Left lung (tissue), 10 donors: ENCODE measurements around the gene DPP7. TPM values are rescaled to one million over a fixed set of nuclear protein-coding genes. Genes with fewer than 3 reads are reported as not detected.
"Not testable (repeated sequence)": the region's sequence is repeated elsewhere in the genome, so short reads cannot be mapped to it uniquely, and the experiment has no call there.

Source experiments
- ATAC-seq: fragments of 200-7000 bp; cut with Tn5 transposase; one replicate; pipeline ENCODE4 v1.9.1; 2020; ENCODE audit warnings: moderate library complexity
- DNase-seq, 4 donors: peaks; one replicate each; pipeline ENCODE4 v3.0.0-alpha.2; 2013 to 2020
- H3K27ac ChIP-seq, 2 donors: fragments of 200-600 bp; sonication (generic) in 1 of 2; one replicate each; pipeline versions ENCODE4 v1.5.0 to v1.8.0; 2020 to 2021
- H3K27me3 ChIP-seq, 2 donors: fragments of 200-600 bp; sonication (generic) in 1 of 2; one replicate each; pipeline versions ENCODE4 v1.5.0 to v1.8.0; 2020 to 2021
- H3K36me3 ChIP-seq, 2 donors: fragments of 200-600 bp; sonication (generic) in 1 of 2; one replicate each; pipeline versions ENCODE4 v1.5.0 to v1.8.0; 2020 to 2021
- H3K4me1 ChIP-seq, 2 donors: fragments of 200-600 bp; one replicate each; pipeline ENCODE4 v1.8.0; 2021
- H3K4me3 ChIP-seq, 2 donors: fragments of 200-600 bp; sonication (generic) in 1 of 2; one replicate each; pipeline versions ENCODE4 v1.5.0 to v1.8.0; 2020 to 2021; ENCODE audit warnings: mild to moderate bottlenecking in 1 of 2
- H3K9me3 ChIP-seq, 2 donors: fragments of 200-600 bp; sonication (generic) in 1 of 2; one replicate each; pipeline versions ENCODE4 v1.5.0 to v1.8.0; 2020 to 2021
- CTCF ChIP-seq, 2 donors: fragments of 200-600 bp; sonication (generic) in 1 of 2; IDR thresholded peaks; one replicate each; pipeline versions ENCODE4 v1.5.0 to v1.8.0; 2021; ENCODE audit warnings: antibody characterized with exemption in 2 of 2
- intact Hi-C, 2 donors: fragments of 100-400 bp; cut with DNase I; formaldehyde crosslinking; loops; one replicate each; pipeline versions ENCODE4 v1.11.2 to v1.14.2; 2022
- polyA plus RNA-seq, 6 donors: library from polyadenylated mRNA; unstranded; fragments of 120-200 nt; gene quantifications; one replicate each; pipeline ENCODE4 v1.2.1, GENCODE V29; 2013; ENCODE audit not compliant: insufficient read length in 6 of 6
- total RNA-seq, 2 donors: library from RNA; stranded (reverse); fragmentation: NEBNext Ultra II Directional; extraction: Animal tissue kit (Norgen Biotek cat#: 25700); gene quantifications; one replicate each; pipeline ENCODE4 v1.2.1, GENCODE V29; 2021
- donor health status: DM: no; HTN: yes; CAD: no.
- donor health status: DM: no; HTN: no; CAD: no.

The DPP7 gene
- total and polyA plus RNA-seq, 8 donors, result 35.8 to 165 (median 47.9) TPM

GRCh38 chr9:137123468-137123837 lies 8.9 kb upstream of the DPP7 start:
- ATAC-seq (no peak), DNase-seq (no peak)
- H3K27ac ChIP-seq, result no peak overlapping the region
- TF ChIP-seq CTCF (IDR thresholded peaks at IDR 0.05), result no peak
- peaks cover 13 to 21% of the 10 kb centered on the region in 2 donors for H3K4me1 ChIP-seq
- H3K36me3 ChIP-seq, result no peaks in the 10 kb centered on the region
- no peaks in the 10 kb centered on the region for H3K9me3 ChIP-seq
- no peak overlapping the region for H3K4me3 ChIP-seq
- no peaks in the 10 kb centered on the region for H3K27me3 ChIP-seq
- intact Hi-C loops, result loop anchor here in 1 of 2 donors (2.0 kb wide), 1 partner anchor 107 kb away; the partner anchor contains the start of gene SLC34A3

DNA sequence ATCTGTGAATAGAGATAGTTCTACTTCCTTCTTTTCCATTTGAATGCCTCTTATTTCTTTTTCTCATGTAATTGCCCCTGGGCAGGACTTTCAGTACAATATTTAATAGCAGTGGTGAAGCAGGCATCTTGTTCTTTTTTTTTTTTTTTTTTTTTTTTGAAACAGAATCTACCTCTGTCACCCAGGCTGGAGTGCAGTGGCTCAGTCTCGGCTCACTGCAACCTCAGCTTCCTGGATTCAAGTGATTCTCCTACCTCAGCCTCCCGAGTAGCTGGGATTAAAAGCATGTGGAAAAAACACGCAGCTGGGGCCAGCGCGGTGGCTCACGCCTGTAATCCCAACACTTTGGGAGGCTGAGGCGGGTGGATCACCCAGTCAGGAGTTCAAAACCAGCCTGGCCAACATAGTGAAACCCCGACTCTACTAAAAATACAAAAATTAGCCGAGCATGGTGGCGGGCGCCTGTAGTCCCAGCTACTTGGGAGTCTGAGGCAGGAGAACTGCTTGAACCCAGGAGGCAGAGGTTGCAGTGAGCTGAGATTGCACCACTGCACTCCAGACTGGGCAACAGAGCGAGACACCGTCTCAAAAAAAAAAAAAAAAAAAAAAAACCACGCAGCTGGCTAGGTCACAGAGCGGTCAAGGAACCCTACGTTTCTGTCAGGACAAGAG lies 8.4 kb upstream of the DPP7 start:
- H3K27ac ChIP-seq, H3K36me3 ChIP-seq, H3K4me3 ChIP-seq, ATAC-seq, H3K9me3 ChIP-seq, H3K27me3 ChIP-seq, DNase-seq: not testable (repeated sequence)
- H3K4me1 ChIP-seq, result peaks cover 8 to 15% of the 10 kb centered on the region in 2 donors
- intact Hi-C loops, result loop anchor here in 1 of 2 donors (2.0 kb wide), 1 partner anchor 108 kb away; the partner anchor contains the start of gene SLC34A3

GRCh38 chr9:137121927-137122795 lies 7.6 kb upstream of the DPP7 start:
- intact Hi-C loops, result loop anchor here in 1 of 2 donors (2.0 kb wide), 1 partner anchor 109 kb away; the partner anchor contains the start of gene SLC34A3
- not testable (repeated sequence) for H3K4me3 ChIP-seq, DNase-seq, H3K9me3 ChIP-seq, H3K4me1 ChIP-seq, H3K36me3 ChIP-seq, ATAC-seq, H3K27ac ChIP-seq, H3K27me3 ChIP-seq

DNA sequence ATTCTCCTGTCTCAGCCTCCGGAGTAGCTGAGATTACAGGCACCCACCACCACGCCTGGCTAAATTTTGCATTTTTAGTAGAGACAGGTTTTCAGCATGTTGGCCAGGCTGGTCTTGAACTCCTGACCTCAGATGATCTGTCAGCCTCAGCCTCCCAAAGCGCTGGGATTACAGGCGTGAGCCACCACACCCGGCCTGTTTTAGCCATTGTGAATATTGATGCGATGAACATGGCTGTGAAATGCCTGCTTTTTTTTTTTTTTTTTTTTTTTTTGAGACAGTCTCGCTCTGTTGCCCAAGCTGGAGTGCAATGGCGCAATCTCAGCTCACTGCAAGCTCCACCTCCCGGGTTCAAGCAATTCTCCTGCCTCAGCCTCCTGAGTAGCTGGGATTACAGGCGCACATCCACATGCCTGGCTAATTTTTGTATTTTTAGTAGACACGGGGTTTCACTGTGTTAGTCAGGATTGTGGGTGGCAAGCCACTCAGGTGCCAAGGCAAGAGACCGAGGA lies 3.6 kb upstream of the DPP7 start:
- ATAC-seq, H3K27ac ChIP-seq, H3K4me3 ChIP-seq, intact Hi-C loops, H3K9me3 ChIP-seq, H3K36me3 ChIP-seq, DNase-seq: not testable (repeated sequence)
- peaks cover 0 to 18% of the 10 kb centered on the region in 2 donors for H3K4me1 ChIP-seq
- H3K27me3 ChIP-seq, result peaks cover 0 to 22% of the 10 kb centered on the region in 2 donors

GRCh38 chr9:137117269-137117731 lies 2.8 kb upstream of the DPP7 start:
- H3K27ac ChIP-seq, result no peak overlapping the region
- H3K4me1 ChIP-seq, result peaks cover 0 to 21% of the 10 kb centered on the region in 2 donors
- DNase-seq (peak in 1 of 4 donors; percentile 71), ATAC-seq (no peak)
- peaks cover 0 to 22% of the 10 kb centered on the region in 2 donors for H3K27me3 ChIP-seq
- peaks cover 0 to 11% of the 10 kb centered on the region in 2 donors for H3K36me3 ChIP-seq
- no peak for TF ChIP-seq CTCF (IDR thresholded peaks at IDR 0.05)
- intact Hi-C loops, result no loop called here
- no peak overlapping the region for H3K4me3 ChIP-seq
- no peaks in the 10 kb centered on the region for H3K9me3 ChIP-seq

- no peak overlapping the region for H3K27ac ChIP-seq
- no peak for ATAC-seq
- no peak for TF ChIP-seq CTCF (IDR thresholded peaks at IDR 0.05)
- no peak overlapping the region for H3K4me3 ChIP-seq
- H3K36me3 ChIP-seq, result peaks cover 0 to 16% of the 10 kb centered on the region in 2 donors
- no peak for DNase-seq
- no peaks in the 10 kb centered on the region for H3K9me3 ChIP-seq
- peaks cover 0 to 22% of the 10 kb centered on the region in 2 donors for H3K27me3 ChIP-seq
- intact Hi-C loops, result no loop called here
- peaks cover 0 to 21% of the 10 kb centered on the region in 2 donors for H3K4me1 ChIP-seq
Observed at GRCh38 chr9:137116728-137117127, 2.2 kb upstream of the DPP7 start.
